ENCODE measurements around the gene FGF12. TPM values are rescaled to one million over a fixed set of nuclear protein-coding genes. Genes with fewer than 3 reads are reported as not detected.

Gene FGF12
- total and polyA plus RNA-seq, 7 experiments from 2014 or later = not detected

GRCh38 chr3:192564611-192565010, 162.7 kb downstream of the FGF12 start:
- ChIA-PET CTCF (no interaction called here), POLR2A (no interaction called here)
- Histone ChIP-seq H3K4me3 (ENCODE audit: low read length) (no peak overlapping the region), H3K4me1 (ENCODE audit: control insufficient read depth in 2 of 2, insufficient read depth in 2 of 2, low read length in 2 of 2) (no peaks in the 10 kb centered on the region), H3K27me3 (ENCODE audit: control insufficient read depth in 2 of 2, insufficient read depth in 2 of 2, low read length in 2 of 2) (no peaks in the 10 kb centered on the region), H3K36me3 (ENCODE audit: control insufficient read depth in 2 of 3, insufficient read depth in 3 of 3, low read length in 3 of 3) (no peaks in the 10 kb centered on the region), H3K27ac (ENCODE audit: low read depth, low read length) (no peak overlapping the region), H3K9me3 (ENCODE audit: control insufficient read depth in 2 of 3, low read length in 3 of 3) (no peaks in the 10 kb centered on the region)
- ATAC-seq = no peak
- Mint-ChIP-seq H3K27me3 (peaks cover 6 to 16% (median 13%) of the 10 kb centered on the region in 5 donors), H3K9me3 (no peaks in the 10 kb centered on the region), H3K4me1 (no peaks in the 10 kb centered on the region), H3K27ac (no peak overlapping the region), H3K36me3 (no peaks in the 10 kb centered on the region), H3K4me3 (no peak overlapping the region)
- intact Hi-C loops (cut with micrococcal nuclease) = loop anchor here in 1 of 2 donors (10.0 kb wide), 1 partner anchor 1840 kb away; no protein-coding TSS in a partner anchor
- no peak for DNase-seq

- Mint-ChIP-seq H3K9me3 (no peaks in the 10 kb centered on the region), H3K27ac (no peak overlapping the region), H3K4me1 (no peaks in the 10 kb centered on the region), H3K27me3 (peaks cover 1 to 9% (median 5%) of the 10 kb centered on the region in 5 donors), H3K4me3 (no peak overlapping the region), H3K36me3 (no peaks in the 10 kb centered on the region)
- ATAC-seq (no peak), DNase-seq (no peak)
- Histone ChIP-seq H3K36me3 (ENCODE audit: control insufficient read depth in 2 of 3, insufficient read depth in 3 of 3, low read length in 3 of 3) (no peaks in the 10 kb centered on the region), H3K27me3 (ENCODE audit: control insufficient read depth in 2 of 2, insufficient read depth in 2 of 2, low read length in 2 of 2) (no peaks in the 10 kb centered on the region), H3K9me3 (ENCODE audit: control insufficient read depth in 2 of 3, low read length in 3 of 3) (no peaks in the 10 kb centered on the region), H3K4me3 (ENCODE audit: low read length) (no peak overlapping the region), H3K27ac (ENCODE audit: low read depth, low read length) (no peak overlapping the region), H3K4me1 (ENCODE audit: control insufficient read depth in 2 of 2, insufficient read depth in 2 of 2, low read length in 2 of 2) (no peaks in the 10 kb centered on the region)
- ChIA-PET CTCF (no interaction called here), POLR2A (interaction anchor here (0.6 kb wide), 1 partner anchor 279 kb away, joined by 3 read pairs; no protein-coding TSS in a partner anchor)
- intact Hi-C loops (cut with micrococcal nuclease) = loop anchor here in 1 of 2 donors (10.0 kb wide), 1 partner anchor 1841 kb away; no protein-coding TSS in a partner anchor
Observed at GRCh38 chr3:192563417-192563816, 163.9 kb downstream of the FGF12 start.

- Histone ChIP-seq H3K27me3 (ENCODE audit: control insufficient read depth in 2 of 2, insufficient read depth in 2 of 2, low read length in 2 of 2) (no peaks in the 10 kb centered on the region), H3K4me1 (ENCODE audit: control insufficient read depth in 2 of 2, insufficient read depth in 2 of 2, low read length in 2 of 2) (no peaks in the 10 kb centered on the region), H3K9me3 (ENCODE audit: control insufficient read depth in 2 of 3, low read length in 3 of 3) (no peaks in the 10 kb centered on the region), H3K27ac (ENCODE audit: low read depth, low read length) (no peak overlapping the region), H3K36me3 (ENCODE audit: control insufficient read depth in 2 of 3, insufficient read depth in 3 of 3, low read length in 3 of 3) (no peaks in the 10 kb centered on the region), H3K4me3 (ENCODE audit: low read length) (no peak overlapping the region)
- peaks cover 2 to 33% (median 15%) of the 10 kb centered on the region in 5 donors for H3K27me3 Mint-ChIP-seq
- POLR2A ChIA-PET = no interaction called here
- H3K27ac Mint-ChIP-seq = no peak overlapping the region
- intact Hi-C loops (cut with micrococcal nuclease) = no loop called here
- no peak overlapping the region for H3K4me3 Mint-ChIP-seq
- no peaks in the 10 kb centered on the region for H3K4me1 Mint-ChIP-seq
- CTCF ChIA-PET = no interaction called here
- no peak for ATAC-seq
- H3K9me3 Mint-ChIP-seq = peaks cover 0 to 58% (median 16%) of the 10 kb centered on the region in 11 donors
- no peak for DNase-seq
- peaks cover 0 to 5% (median 0%) of the 10 kb centered on the region in 5 donors for H3K36me3 Mint-ChIP-seq
Observed at GRCh38 chr3:192553707-192554106, 173.6 kb downstream of the FGF12 start.

GRCh38 chr3:192550356-192550755, 177.0 kb downstream of the FGF12 start:
- no peaks in the 10 kb centered on the region for H3K4me1 Mint-ChIP-seq
- DNase-seq = no peak
- no peaks in the 10 kb centered on the region for H3K36me3 ChIP-seq (ENCODE audit: control insufficient read depth in 2 of 3, insufficient read depth in 3 of 3, low read length in 3 of 3)
- ATAC-seq = no peak
- intact Hi-C loops (cut with micrococcal nuclease) = no loop called here
- no peaks in the 10 kb centered on the region for H3K27me3 ChIP-seq (ENCODE audit: control insufficient read depth in 2 of 2, insufficient read depth in 2 of 2, low read length in 2 of 2)
- no peak overlapping the region for H3K4me3 ChIP-seq (ENCODE audit: low read length)
- H3K27ac ChIP-seq (ENCODE audit: low read depth, low read length) = no peak overlapping the region
- H3K27ac Mint-ChIP-seq = no peak overlapping the region
- ChIA-PET CTCF (no interaction called here), POLR2A (no interaction called here)
- peaks cover 0 to 38% (median 12%) of the 10 kb centered on the region in 11 donors for H3K9me3 Mint-ChIP-seq
- peaks cover 0 to 35% (median 20%) of the 10 kb centered on the region in 5 donors for H3K27me3 Mint-ChIP-seq
- H3K4me1 ChIP-seq (ENCODE audit: control insufficient read depth in 2 of 2, insufficient read depth in 2 of 2, low read length in 2 of 2) = no peaks in the 10 kb centered on the region
- no peak overlapping the region for H3K4me3 Mint-ChIP-seq
- H3K36me3 Mint-ChIP-seq = peaks cover 0 to 5% (median 0%) of the 10 kb centered on the region in 5 donors
- no peaks in the 10 kb centered on the region for H3K9me3 ChIP-seq (ENCODE audit: control insufficient read depth in 2 of 3, low read length in 3 of 3)

GRCh38 chr3:192545333-192545732, 182.0 kb downstream of the FGF12 start:
- DNase-seq (no peak), ATAC-seq (no peak)
- Mint-ChIP-seq H3K36me3 (no peaks in the 10 kb centered on the region), H3K4me1 (no peaks in the 10 kb centered on the region), H3K27me3 (peaks cover 0 to 29% (median 16%) of the 10 kb centered on the region in 5 donors), H3K4me3 (no peak overlapping the region), H3K9me3 (peaks cover 0 to 21% (median 6%) of the 10 kb centered on the region in 11 donors), H3K27ac (no peak overlapping the region)
- Histone ChIP-seq H3K9me3 (ENCODE audit: control insufficient read depth in 2 of 3, low read length in 3 of 3) (no peaks in the 10 kb centered on the region), H3K36me3 (ENCODE audit: control insufficient read depth in 2 of 3, insufficient read depth in 3 of 3, low read length in 3 of 3) (no peaks in the 10 kb centered on the region), H3K27me3 (ENCODE audit: control insufficient read depth in 2 of 2, insufficient read depth in 2 of 2, low read length in 2 of 2) (no peaks in the 10 kb centered on the region), H3K4me3 (ENCODE audit: low read length) (no peak overlapping the region), H3K27ac (ENCODE audit: low read depth, low read length) (no peak overlapping the region), H3K4me1 (ENCODE audit: control insufficient read depth in 2 of 2, insufficient read depth in 2 of 2, low read length in 2 of 2) (no peaks in the 10 kb centered on the region)
- ChIA-PET POLR2A (no interaction called here), CTCF (no interaction called here)
- intact Hi-C loops (cut with micrococcal nuclease) = no loop called here

- no peak overlapping the region for H3K4me3 Mint-ChIP-seq
- no peaks in the 10 kb centered on the region for H3K4me1 Mint-ChIP-seq
- no peaks in the 10 kb centered on the region for H3K36me3 Mint-ChIP-seq
- H3K36me3 ChIP-seq (ENCODE audit: control insufficient read depth in 2 of 3, insufficient read depth in 3 of 3, low read length in 3 of 3) = no peaks in the 10 kb centered on the region
- peaks cover 0 to 20% (median 6%) of the 10 kb centered on the region in 11 donors for H3K9me3 Mint-ChIP-seq
- intact Hi-C loops (cut with micrococcal nuclease) = no loop called here
- ATAC-seq (no peak), DNase-seq (no peak)
- peaks cover 0 to 24% (median 15%) of the 10 kb centered on the region in 5 donors for H3K27me3 Mint-ChIP-seq
- no peaks in the 10 kb centered on the region for H3K9me3 ChIP-seq (ENCODE audit: control insufficient read depth in 2 of 3, low read length in 3 of 3)
- no peak overlapping the region for H3K27ac ChIP-seq (ENCODE audit: low read depth, low read length)
- CTCF ChIA-PET = no interaction called here
- no peak overlapping the region for H3K27ac Mint-ChIP-seq
- no peaks in the 10 kb centered on the region for H3K27me3 ChIP-seq (ENCODE audit: control insufficient read depth in 2 of 2, insufficient read depth in 2 of 2, low read length in 2 of 2)
- H3K4me3 ChIP-seq (ENCODE audit: low read length) = no peak overlapping the region
- no peaks in the 10 kb centered on the region for H3K4me1 ChIP-seq (ENCODE audit: control insufficient read depth in 2 of 2, insufficient read depth in 2 of 2, low read length in 2 of 2)
- POLR2A ChIA-PET = no interaction called here
Observed at GRCh38 chr3:192543163-192543562, 184.2 kb downstream of the FGF12 start.

GRCh38 chr3:192516820-192517219, 210.5 kb downstream of the FGF12 start:
- no peak overlapping the region for H3K4me3 ChIP-seq (ENCODE audit: low read length)
- no peaks in the 10 kb centered on the region for H3K36me3 ChIP-seq (ENCODE audit: control insufficient read depth in 2 of 3, insufficient read depth in 3 of 3, low read length in 3 of 3)
- Mint-ChIP-seq H3K4me3 (no peak overlapping the region), H3K4me1 (peaks cover 2 to 18% (median 9%) of the 10 kb centered on the region in 7 donors), H3K9me3 (peaks cover 0 to 14% (median 5%) of the 10 kb centered on the region in 11 donors), H3K27me3 (peaks cover 43 to 49% (median 47%) of the 10 kb centered on the region in 5 donors), H3K36me3 (peaks cover 0 to 9% (median 0%) of the 10 kb centered on the region in 5 donors), H3K27ac (no peak overlapping the region)
- no peaks in the 10 kb centered on the region for H3K9me3 ChIP-seq (ENCODE audit: control insufficient read depth in 2 of 3, low read length in 3 of 3)
- H3K27ac ChIP-seq (ENCODE audit: low read depth, low read length) = no peak overlapping the region
- no peak for DNase-seq
- no peaks in the 10 kb centered on the region for H3K27me3 ChIP-seq (ENCODE audit: control insufficient read depth in 2 of 2, insufficient read depth in 2 of 2, low read length in 2 of 2)
- CTCF ChIA-PET = no interaction called here
- ATAC-seq = no peak
- POLR2A ChIA-PET = no interaction called here
- intact Hi-C loops (cut with micrococcal nuclease) = no loop called here
- no peaks in the 10 kb centered on the region for H3K4me1 ChIP-seq (ENCODE audit: control insufficient read depth in 2 of 2, insufficient read depth in 2 of 2, low read length in 2 of 2)
